ENCODE results near the gene UNKL.

UNKL gene

DNA sequence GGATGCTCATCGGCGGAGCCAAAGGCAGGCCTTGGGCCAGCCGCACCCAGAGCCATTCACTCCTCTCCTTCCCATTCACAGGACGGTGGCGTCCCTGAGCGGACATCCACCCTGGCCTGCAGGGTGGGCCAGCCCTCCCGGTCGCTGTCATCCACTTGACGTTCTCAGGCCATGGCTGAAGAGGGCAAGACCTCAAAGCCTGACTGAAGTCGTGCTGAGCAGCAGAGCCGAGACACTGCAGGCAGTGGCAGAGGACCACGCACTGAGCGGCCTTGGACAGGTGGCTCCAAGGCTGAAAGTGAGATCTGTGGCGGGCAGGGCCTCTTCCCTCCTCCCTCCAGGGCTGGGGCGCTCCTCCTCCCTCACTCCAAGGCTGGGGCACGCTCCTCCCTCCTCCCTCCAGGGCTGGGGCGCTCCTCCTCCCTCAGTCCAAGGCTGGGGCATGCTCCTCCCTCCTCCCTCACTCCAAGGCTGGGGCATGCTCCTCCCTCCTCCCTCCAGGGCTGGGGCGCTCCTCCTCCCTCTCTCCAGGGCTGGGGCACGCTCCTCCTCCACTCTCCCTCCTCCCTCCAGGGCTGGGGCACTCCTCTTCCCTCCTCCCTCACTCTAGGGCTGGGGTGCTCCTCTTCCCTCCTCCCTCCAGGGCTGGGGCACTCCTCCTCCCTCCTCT is 38.6 kb downstream of the UNKL start:
- no peak for DNase-seq (ENCODE audit: low spot score)

DNA sequence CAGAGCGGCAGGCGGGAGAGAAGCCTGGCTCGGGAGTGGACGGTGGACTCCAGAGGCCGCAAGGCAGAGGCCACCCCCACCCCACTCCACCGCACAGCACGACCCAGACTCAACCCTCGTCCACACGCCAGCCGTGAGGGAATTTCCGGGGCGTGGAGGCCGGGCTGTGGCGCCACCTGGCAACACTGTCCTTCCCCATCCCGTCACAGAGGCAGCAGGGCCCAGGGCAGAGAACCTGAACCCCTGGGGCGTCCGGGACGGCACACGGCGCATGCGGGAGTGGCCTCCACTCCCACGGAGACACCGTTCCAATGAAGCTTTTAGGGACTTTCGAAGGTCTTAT is 39.2 kb downstream of the UNKL start:
- no peak for DNase-seq (ENCODE audit: low spot score)

DNA sequence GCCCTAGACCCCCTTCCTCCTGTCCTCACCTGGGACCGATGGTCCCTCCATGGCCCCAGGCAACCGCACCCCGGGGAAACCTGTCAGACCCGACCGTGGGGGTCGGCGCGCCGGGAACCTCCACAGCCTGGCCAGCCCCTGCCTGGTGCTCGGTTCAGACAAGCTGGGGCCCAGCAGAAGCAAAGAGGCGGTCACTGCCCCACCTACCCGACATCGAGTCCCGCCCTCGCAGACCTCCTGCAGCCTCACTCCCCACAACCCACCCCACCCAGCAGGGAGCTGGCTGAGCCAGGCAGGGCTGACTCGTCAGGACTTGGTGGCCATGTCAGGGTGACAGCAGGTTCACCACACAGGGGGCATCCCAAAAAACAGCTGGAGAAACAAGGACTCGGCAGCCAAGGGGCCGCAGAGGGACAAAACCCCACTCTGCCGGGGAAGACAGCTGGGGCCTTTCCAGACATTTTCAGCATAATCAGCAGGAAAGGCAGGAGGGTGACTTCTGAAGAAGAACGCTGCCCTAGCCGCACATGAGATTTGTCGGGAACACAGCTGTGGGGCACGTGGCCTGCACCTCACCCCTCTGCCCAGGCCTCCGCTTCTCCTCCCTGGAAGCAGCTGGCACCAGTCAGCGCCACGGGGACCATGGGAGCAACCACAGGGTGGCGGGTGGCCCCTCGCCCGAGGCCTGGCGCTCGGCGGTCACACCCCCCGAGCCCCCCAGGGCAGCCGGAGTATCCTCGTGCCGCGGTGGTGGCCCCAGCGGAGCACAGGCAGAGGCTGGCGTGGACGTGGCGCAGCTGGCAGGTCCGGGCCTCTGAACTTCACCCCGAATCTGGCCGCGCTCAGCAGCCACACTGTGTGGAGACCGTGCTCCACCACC is 39.8 kb downstream of the UNKL start:
- no peak for DNase-seq (ENCODE audit: low spot score)

DNA sequence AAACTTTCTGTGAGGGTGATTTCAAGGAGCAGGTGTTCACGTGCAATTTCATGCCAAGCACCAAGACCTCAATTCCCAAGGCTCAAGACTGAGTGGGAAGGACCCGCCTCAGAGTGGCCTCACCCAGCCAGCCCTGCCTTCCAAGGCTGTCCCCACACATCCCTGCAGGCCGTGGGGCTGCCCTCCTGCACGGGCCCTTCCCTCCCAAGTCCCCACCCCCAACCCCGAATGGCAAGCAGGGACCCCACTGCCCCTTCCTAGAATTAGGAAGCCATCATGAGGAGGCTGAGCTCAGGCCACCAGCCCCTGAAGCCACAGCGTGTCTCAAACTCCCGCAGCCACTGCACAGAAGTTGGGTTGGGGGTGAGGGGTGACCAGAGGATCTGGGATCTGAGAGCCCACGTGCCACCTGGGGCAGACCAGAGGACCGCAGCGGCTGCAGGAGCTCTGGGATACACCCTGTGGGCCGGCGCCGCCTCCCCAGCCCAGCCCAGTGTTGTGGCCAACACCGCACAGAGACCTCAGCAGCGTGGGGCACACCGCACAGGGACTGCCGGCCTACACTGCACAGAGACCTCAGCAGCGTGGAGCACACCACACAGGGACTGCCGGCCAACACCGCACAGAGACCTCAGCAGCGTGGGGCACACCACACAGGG is 42.1 kb downstream of the UNKL start:
- DNase-seq (ENCODE audit: low spot score), result no peak

DNA sequence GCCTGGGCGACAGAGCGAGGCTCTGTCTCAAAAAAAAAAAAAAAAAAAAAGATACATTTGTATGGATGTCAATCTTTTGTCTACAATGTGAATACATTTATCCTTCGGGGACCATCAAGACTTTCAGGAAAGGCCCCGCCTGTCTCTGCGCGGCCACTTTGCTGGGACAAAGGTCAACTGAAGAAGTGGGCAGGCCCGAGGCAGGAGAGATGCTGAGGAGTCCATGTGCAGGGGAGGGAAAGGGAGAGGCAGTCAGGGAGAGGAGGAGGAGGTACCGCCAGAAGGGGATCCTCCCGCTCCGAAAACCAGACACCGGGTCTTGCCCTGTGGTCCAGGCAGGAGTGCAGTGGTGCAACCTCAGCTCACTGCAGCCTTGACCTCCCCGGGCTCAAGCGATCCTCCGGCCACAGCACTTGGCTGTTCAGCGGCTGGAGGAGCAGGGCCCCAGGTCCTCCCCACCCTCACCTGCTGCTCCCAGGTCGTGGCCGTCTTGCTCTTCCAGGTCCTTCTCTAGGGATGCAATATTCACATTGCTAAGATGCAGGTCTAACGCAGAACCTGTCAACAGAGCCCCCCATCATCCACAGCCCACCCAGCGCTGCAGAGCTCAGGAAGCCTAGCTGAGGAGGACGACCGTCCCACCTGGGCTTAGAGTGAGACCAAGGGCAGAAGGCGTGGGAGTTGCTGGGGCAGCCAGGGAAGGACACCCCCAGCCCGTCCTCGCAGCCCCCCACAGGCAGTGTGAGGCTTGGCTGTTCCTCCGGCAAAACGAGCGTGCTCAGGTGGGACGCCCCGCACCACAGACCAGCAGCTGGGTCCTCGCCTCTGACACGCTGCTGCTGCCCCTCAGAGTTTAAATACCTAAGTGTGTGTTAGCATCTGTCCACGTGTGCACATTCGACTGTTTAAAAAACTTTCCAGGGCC is 43.2 kb downstream of the UNKL start:
- DNase-seq (ENCODE audit: low spot score), result no peak

DNA sequence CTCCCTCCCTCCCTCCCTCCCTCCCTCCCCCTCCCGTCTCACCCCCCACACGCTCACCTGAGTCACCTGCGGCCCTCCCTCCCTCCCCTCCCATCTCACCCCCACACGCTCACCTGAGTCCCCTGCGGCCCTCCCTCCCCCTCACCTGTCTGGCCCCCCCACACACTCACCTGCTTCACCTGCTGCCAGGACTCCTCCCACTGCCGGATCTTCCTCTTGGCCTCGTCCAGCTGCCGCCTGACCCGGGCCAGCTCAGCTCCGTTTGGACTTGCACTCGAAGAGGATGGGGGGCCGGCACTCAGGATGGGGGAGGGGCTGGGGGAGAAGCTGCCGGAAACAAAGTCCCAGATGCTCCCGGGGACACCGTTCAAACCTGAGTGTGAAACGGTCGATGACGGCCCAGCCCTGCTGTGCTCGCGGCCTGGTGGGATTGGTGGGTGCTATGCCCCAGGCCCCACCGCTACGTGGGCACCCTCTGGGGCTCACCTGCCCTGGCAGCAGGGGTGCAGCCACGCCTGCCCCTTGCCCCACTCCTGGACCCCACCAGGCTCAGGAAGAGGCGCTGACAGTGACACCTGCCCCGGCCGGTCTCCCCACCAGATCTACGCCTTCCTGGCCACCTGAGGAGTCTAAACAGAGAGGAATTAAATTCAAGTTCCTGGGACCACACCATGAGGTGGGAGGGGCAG is 46.9 kb downstream of the UNKL start:
- DNase-seq (ENCODE audit: low spot score), result no peak

DNA sequence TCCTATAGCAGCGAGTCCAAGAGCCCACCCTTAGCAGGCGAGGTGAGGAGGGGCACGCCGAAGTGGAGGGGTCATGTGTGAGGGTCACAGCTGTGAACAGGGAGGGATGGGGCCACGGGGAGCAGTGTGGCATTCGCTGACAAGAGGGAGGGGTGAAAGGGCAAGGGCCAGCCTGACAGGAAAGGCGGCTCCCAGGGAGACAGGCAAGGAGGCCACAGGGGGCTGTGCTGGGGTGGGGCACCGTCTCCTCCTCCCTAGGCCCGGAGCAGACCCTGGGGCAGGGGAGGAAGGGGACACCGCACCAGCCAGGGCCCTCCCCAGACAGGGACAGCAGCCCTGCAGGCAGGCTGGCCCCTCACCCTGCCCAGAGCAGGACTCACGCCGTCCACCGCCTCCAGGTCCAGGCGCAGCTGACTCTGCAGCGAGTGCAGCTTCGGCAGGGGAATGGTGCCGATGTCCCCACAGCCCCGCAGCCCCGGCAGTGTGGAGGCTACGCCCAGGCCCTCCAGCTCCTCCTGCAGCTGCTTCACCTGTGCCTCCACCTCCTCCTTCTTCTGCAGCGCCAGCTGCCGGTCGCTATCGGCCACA is 47.7 kb downstream of the UNKL start:
- no peak for DNase-seq (ENCODE audit: low spot score)

DNA sequence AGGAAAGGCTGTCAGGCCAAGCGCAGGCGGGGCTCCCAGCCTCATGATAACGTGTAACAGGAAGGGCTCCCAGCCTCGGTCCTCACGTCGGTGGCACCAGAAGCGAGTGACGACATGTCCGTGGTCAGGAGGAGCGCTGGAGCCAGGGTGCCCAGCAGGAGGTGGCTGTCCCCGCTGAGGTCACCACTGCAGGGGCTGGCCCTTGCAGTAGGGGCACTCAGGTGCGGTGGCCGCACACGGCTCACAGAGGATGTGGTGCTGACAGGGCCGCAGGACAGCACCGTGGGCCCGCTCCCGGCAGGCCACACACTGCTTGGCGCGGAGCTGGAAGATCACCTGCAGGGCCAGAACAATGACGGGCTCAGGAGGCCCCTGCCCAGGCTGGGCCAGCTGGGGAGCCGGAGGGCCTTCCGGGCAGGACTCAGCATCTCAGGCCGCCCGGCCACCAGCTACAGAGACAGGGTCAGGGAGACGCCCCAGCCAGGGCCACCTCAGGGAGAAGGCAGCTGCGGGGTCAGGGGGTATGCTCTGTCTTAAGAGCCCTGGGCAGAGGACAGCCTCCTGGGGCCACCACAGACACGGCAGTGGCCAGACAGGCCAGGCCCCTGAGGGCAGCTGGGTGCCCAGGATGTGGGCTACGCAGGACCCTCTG is 48.3 kb downstream of the UNKL start:
- DNase-seq (ENCODE audit: low spot score), result no peak

DNA sequence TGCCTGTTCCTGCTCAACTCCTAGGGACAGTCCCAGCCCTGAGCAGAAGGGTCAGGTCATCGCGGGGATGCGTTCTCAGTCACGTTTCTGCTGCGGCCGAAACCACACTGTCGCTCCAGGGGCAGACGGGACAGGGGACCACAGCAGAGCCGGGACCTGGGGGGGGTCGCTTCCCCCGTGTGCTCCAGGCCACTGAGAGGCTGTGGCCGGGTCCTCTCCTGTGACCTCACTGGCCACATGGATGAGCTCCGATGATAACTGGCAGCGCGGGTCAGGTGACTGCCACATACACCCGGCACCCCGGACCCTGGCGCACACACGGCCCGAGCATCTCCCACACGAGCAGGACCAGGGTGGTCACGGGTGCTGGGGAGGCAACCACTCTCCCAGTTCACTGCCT is 50.0 kb downstream of the UNKL start:
- no peak for DNase-seq (ENCODE audit: low spot score)

DNA sequence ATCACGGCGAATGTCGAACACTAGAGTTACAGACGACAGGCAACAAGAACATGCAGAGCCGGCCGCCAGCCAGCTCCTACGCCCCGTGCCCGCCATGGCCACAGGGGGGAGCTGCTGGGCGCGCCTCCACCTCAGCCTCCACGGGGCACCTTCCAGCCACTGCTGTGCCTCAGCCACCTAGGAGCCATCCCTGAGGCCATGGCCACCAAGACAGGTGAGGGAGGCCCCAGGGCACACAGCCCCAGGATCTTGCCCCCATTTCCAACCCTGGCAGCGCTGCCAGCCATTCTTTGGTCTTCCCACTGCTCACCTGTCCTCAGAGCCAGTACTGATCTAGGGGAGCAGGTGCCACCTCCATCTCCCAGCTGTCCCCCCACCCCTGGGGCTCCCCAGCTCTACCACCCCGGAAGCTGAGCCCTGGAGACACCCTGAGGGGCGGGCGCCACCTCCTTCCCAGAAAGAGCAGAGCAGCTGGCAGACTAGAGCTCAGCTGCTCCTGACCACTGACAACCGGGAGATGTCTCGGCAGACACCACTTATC is 50.9 kb downstream of the UNKL start:
- peak; percentile 40 for DNase-seq (ENCODE audit: low spot score)

DNA sequence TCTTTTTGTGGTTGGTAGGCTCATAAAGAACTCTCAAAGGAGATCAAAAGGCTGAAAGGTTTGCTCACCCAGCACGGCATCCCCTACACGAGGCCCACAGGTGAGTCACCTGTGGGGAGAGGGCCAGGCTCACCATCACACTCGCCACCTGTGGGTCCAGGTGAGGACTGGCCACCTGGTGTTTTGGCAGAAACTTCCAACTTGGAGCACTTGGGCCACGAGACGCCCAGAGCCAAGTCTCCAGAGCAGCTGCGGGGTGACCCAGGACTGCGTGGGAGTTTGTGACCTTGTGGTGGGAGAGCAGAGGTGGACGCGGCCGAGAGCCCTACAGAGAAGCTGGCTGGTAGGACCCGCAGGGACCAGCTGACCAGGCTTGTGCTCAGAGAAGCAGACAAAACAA is 51.7 kb downstream of the UNKL start:
- no peak for DNase-seq (ENCODE audit: low spot score)

DNA sequence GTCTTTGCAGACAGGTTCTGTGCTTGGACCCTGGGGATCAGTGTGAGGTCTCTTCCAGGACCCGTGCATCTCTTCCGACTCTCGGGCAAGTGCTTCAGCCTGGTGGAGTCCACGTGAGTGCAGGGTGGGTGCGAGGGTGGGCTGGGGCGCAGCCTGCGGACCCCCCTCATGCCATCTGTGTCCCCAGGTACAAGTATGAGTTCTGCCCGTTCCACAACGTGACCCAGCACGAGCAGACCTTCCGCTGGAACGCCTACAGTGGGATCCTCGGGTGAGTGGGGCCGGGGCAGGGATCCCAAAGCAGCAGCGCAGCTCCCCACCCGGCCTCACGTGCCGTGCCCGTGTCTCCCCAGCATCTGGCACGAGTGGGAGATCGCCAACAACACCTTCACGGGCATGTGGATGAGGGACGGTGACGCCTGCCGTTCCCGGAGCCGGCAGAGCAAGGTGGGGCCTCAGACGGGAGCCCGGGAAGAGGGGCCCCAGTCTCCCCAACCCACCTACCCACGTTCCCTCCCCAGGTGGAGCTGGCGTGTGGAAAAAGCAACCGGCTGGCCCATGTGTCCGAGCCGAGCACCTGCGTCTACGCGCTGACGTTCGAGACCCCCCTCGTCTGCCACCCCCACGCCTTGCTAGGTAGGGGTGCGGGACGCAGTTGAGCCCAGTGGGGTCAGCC is 52.7 kb downstream of the UNKL start:
- no peak for DNase-seq (ENCODE audit: low spot score)

DNA sequence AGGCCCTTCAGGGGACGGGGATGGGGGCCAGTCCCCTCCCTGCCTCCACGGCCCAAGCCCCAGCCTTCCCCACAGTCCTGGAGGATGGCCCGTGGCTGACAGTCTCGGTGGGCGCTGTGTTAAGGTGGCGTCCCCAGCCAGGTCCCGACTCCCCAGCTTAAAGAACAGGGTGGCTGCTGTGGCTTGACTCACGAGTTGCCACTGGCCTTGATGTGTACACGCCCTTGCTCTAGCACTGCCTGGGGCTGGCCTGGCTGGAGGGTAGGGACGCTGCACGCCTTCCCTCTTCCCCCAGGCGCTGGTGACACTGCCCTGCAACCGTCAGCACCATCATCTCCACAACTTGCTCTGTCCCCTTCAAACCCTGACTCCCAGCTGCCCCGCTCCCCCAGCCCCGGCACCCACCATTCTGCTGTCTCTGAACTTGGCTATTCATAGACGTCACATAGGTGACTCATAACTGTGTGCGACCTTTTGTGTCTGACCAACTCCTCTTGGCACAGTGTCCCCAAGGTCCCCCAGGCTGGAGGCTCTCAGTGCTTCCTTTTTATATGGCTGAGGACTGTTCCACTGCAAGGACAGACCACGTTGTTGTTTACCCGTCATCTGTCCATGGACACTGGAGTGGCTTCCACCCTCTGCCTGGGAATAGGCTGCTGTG is 56.5 kb downstream of the UNKL start:
- no peak for DNase-seq (ENCODE audit: low spot score)

DNA sequence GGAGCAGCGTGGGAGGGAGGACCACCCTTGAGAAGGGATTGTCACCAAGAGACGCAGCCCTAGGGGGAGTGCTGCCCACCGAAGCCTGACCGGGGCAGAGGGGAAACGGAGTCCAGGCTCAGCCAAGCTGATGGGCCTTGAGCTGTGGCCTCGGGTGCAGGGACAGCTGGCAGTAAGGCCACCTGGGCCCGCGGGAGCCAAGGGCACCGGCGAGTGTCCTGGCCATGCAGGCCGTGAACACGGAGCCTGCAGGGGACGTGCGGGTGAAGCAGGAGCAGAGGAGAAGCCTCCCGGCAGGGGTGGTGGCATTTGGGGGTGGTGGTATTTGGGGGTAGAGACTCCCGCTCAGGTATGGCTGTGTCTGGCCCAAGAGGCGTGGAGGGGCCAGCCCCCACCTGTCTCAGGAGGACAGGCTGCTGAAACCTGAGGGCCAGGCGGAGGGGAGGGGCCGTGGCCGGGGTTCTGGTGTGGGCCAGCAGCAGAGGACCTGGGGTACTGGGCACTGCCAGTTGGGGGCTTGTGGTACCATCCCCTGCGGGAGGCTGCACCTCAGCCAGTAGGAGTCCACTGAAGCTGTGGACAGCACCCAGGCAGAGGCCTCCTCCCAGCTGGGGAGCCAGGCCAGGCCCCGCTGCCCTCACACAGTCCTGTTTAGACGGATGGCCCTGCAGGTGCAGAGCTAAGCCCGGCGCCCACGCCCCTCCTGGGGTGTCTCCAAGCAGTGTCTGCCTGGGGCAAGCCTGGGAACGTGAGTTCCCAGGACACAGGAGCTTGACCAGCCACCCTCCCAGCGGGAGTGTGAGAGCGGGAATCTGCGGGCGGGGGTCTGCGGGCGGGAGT is 58.2 kb downstream of the UNKL start:
- no peak for DNase-seq (ENCODE audit: low spot score)

DNA sequence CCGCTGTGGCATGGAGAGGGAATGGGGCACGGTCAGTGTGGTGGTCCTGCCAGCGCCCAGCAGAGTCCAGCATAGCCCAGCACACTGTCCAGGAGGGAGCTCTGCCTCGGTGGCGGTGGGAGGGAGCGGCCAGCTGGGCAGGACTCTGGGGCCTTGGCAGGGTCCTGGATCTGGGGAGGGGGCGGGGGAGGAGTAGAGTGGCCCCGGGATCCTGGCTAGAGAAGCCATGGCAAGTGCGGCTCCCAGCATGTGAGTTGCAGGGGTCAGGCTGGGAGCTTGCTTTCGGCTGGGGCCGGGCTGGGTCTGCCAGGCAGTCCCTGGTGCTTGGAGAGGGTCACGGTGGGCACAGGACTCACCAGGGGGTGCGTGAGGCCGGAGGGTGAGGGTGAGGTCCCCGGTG is 58.9 kb downstream of the UNKL start:
- no peak for DNase-seq (ENCODE audit: low spot score)

DNA sequence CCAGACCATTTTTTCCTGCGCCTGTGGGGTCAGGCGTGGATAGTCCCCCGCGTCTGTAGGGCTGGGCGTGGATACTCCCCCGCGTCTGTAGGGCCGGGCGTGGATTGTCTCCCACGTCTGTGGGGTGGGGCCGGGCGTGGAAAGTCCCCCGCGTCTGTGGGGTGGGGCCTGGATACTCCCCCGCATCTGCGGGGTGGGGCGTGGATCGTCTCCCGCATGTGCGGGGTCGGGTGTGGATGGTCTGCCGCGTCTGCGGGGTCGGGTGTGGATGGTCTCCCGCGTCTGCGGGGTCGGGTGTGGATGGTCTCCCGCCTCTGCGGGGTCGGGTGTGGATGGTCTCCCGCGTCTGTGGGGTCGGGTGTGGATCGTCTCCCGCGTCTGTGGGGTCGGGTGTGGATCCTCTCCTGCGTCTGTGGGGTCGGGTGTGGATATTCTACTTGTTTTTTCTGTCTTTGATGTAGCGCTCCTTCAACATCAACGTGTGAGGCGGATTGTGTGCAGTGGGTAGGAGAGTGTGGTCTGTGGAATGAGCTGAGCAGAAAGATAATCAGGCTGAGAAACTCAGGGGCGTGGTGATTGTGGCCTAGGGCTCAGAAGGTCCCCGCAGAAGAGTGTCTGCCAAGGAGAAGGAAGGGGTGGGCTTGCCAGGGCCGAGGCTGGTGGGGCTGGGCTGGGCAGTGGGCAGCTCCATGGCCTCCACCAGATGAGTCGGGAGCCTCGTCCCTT is 59.5 kb downstream of the UNKL start:
- DNase-seq (ENCODE audit: low spot score), result no peak

DNA sequence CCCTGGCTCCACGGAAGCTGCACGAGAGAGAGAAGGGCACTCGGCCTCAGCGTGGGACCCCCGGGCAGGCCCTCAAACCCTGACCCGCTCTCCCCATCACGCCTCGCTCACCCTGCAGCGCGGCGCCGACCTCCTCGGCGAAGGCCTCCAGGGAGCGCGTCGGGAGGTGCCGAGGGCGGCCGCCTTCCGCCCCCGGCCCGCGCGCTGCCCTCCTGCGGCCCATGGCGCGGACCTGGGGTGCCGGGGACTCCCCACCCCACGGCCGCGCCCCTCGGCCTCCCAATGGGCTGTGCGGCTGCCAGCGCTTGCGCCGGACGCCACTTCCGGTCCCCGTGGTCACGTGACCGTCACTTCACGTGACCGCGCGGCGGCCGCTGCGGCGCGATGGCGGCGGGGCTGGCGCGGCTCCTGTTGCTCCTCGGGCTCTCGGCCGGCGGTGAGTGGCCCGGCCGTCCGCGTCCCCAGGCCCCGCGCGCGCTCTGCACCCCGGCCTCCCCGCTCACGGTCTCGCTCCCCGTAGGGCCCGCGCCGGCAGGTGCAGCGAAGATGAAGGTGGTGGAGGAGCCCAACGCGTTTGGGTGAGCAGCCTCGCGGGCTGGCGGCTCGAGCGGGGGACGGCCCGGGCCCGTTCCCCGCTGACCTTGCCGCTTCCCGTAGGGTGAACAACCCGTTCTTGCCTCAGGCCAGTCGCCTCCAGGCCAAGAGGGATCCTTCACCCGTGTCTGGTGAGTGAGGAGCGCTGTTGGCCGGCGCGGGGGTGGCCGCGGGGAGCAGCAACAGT is 62.7 kb downstream of the UNKL start, which contains the start of the genes GNPTG and TSR3:
GNPTG (plus strand) TSS at position 350 of the 781 bp plus-strand sequence; CDS start at position 385, 35 bp downstream.
TSR3 (minus strand) TSS at position 297 of the 781 bp plus-strand sequence; CDS start at position 223, 74 bp downstream.
- peak; percentile 40 for DNase-seq (ENCODE audit: low spot score)

Data from COLO829 (cell line).